Activated CD4-positive, CD25-positive, alpha-beta regulatory T cell (primary cell): ENCODE data around the gene GRIP1.

Source experiments
- DNase-seq, 4 experiments: peaks; one replicate each; lab custom pipeline; 2025; lab: John Stamatoyannopoulos, UW

GRIP1 gene

GRCh38 chr12:66453120-66453519 lies 225.8 kb downstream of the GRIP1 start:
- no peak for DNase-seq

DNA sequence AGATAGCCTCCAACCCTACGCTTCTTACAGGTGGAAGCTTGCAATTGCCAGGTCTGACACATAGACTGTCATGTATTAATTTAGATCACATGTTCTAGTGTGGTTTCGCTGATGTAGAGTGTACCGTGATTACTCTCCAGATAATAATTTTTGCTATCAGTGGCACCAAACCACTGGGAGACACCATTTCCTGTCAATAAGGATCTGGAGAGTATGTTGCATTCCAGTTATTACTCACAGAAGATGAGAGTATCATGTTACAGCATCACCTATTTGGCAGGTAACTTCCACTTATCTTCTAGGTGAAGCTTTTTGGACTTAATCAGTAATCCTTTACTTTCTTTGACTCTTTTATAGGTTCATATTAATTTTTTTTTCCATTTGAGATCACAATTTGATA lies 229.3 kb downstream of the GRIP1 start:
- no peak for DNase-seq

DNA sequence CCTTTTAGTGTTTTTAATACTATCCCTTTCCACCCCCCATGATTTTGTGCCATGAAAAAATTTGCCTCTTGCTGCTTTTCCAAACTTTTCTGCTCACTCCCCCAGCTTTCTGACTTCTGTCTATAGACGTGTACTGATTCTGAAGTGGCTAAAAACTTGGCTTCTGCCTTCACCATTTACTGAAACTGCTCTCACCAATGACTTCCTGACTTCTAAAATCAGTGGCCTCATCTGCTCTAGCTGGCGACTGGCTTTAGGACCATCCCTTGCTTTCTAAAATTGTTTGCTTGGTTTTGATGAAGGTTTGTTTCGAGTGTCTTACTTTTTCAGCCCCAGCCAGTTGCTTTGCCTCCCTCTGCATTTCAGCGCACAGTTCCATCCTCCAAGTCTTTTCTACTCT lies 231.2 kb downstream of the GRIP1 start:
- DNase-seq: no peak

GRCh38 chr12:66446276-66446675 lies 232.6 kb downstream of the GRIP1 start:
- no peak for DNase-seq

DNA sequence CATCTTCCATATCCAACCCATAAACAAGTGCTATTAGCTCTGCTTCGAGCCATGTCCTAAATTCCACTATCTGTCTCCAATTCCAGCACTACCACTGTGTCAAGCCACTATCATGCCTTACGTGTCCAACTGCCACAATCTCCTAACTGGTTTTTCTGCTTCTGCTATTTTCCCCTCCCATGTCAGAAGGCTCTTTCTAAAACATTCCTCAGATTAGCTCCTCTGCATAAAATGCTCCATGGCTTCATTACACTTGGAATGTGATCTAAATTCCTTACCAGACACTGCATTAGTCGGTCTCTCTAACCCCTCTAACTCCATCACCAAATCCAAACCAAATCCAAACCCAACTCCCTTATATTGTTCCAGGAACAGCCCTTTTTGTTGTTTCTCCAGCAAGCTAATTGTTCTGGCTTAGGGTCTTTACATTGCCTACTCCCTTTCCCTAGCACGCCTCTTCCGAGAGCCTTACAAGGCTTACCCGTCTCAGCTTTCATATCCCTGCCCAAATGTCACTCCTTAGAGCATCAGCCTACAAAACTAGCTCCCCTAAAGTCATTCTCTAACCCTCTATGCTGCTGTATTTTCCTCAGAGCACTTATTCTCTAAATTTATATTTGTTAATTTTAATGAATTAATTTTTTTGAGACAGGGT lies 236.8 kb downstream of the GRIP1 start:
- no peak for DNase-seq

GRCh38 chr12:66438601-66439000 lies 240.3 kb downstream of the GRIP1 start:
- no peak for DNase-seq

GRCh38 chr12:66430106-66430505 lies 248.8 kb downstream of the GRIP1 start:
- DNase-seq: no peak

GRCh38 chr12:66428870-66429269 lies 250.0 kb downstream of the GRIP1 start:
- DNase-seq: no peak

DNA sequence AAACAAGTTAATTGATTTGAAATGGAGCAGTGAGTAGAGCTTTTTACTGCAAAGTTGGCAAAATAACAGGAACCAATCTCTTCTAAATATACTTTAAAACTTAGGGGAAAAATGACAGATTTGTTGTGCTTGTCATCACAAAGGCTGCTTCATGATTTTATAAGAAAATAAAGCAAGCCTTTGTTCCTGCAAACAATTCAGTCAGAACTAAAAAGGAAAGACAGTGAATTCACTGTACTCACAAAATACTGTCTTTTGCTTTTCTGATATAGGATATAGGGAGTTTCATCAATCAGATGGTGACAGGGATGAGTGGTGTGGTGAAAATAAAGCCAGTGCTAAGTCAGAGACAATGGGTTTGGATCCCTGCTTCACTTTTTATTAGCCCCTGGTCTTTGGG lies 250.6 kb downstream of the GRIP1 start:
- DNase-seq: no peak

GRCh38 chr12:66426696-66427095 lies 252.2 kb downstream of the GRIP1 start:
- DNase-seq: no peak

DNA sequence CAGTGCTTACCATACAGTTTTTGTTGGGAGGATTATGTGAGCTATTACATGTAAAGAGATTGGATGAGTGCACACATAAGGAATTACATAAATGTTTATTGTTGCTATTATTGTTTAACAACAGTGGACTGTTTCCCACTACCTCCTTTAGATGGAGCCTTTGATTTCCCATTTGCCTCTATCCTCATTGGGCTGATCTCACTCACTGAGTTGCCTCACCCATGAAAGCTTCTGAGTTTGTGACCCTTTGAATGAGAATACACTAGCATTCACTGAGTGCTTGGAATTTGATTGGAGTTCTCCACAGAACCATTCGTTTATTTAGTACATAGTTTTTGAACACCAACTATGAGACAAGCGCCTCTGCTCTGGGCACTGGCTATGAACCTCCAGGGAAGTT lies 255.6 kb downstream of the GRIP1 start:
- no peak for DNase-seq

GRCh38 chr12:66418908-66419307 lies 260.0 kb downstream of the GRIP1 start:
- no peak for DNase-seq

DNA sequence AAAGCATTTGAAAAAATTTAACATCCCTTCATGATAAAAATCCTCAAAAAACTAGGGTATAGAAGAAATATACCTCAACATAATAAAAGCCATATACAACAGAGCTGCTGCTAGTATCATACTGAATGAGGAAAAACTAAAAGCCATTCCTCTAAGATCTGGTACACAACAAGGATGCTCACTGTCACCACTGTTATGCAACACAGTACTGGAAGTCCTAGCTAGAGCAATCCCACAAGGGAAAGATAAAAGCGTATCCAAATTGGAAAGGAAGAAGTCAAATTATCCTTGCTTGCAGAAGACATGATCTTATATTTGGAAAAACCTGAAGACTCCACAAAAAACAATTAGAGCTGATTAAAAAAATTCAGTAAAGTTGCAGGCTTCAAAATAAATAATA lies 261.7 kb downstream of the GRIP1 start:
- DNase-seq: no peak

DNA sequence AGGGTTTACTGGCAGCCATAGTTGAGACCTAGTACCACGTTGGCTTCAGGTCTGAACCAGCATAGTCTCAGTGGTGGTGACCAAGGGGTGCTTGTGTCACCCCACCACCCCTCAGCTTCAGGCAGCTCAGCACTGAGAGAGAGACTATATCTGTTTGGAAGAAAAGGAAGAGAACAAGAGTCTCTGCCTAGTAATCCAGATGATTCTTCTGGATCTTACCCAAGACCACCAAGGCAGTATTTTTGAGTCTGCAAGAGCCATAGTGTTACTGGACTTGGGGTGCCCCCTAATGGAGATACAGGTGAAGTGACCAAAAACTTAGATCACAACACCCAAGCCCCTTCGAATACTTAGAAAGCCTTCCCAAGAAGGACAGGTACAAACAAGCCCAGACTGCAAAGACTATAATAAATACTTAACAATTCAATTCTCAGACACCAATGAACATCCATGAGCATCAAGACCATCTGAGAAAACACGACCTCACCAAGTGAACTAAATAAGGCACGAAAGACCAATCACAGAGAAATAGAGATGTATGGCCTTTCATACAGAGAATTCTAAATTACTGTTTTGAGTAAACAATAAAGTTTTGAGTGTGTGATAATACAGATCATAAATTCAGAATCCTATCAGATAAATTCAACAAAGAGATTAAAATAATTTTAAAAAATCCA lies 269.5 kb downstream of the GRIP1 start:
- DNase-seq: peak in 2 of 4 experiments; percentile 8

GRCh38 chr12:66405395-66405794 lies 273.5 kb downstream of the GRIP1 start:
- DNase-seq: no peak

- DNase-seq: no peak
These were observed 275.1 kb downstream of the GRIP1 start for GRCh38 chr12:66403746-66404145.

DNA sequence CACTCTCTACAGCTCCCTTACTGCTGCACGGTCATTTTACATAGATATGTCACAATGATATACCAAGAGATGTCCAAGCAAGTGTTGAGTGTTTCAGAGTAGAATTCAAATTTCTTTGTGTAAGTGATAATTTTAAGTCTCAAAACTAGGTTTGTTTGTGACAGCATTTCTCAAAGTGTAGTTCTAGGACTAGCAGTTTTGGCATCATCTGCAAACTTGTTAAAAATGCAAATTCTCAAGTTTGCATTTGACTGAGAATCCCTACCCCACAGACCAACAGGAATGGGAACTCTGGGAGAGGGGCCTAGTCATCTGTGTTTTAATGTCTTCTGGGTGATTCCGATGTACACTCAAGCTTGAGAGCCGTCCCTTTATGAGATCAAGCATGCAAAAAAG lies 279.0 kb downstream of the GRIP1 start:
- no peak for DNase-seq

GRCh38 chr12:66398931-66399910 lies 279.7 kb downstream of the GRIP1 start:
- DNase-seq: no peak

- no peak for DNase-seq
These were observed 281.1 kb downstream of the GRIP1 start for GRCh38 chr12:66397574-66398290.

DNA sequence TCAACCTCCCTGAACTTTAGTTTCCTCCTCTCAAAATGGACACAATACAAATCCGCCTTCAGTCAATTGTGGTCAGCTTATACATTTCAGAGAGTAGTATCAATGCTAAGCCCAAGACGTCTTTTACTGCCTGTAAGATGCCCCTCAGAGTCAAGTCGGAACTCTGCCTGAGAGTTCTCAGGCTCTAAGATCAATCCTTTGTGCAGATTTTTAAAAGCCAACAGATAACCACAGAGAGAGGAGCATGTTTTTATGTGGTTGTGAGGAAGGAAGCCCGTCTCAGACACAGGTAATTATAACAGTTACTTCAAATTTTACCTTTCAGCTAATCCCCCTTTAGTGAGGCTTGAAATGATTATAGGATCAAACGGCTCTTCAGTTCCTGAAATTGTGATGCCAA lies 285.0 kb downstream of the GRIP1 start:
- no peak for DNase-seq

- no peak for DNase-seq
These were observed 286.5 kb downstream of the GRIP1 start for GRCh38 chr12:66392266-66392915.

- no peak for DNase-seq
These were observed 290.4 kb downstream of the GRIP1 start for GRCh38 chr12:66388517-66388916.
